DND-41 (cell line): ENCODE results near the gene NDRG4.

Experiments used
- ATAC-seq: fragments of 200-7000 bp; cut with Tn5 transposase; 3 replicates; pipeline ENCODE4 v1.9.1; 2021; ENCODE audit warnings: low read depth; ENCODE audit not compliant: insufficient read depth
- DNase-seq: peaks from one replicate; pipeline ENCODE4 v3.0.0-alpha.2; 2020
- H2AFZ ChIP-seq: 2 replicates; pipeline ENCODE4 v1.6.0; 2012; ENCODE audit warnings: low read depth, low read length
- H3K27ac ChIP-seq: 2 replicates; pipeline ENCODE4 v1.5.1; 2012; ENCODE audit warnings: low read length, inconsistent platforms
- H3K27me3 ChIP-seq: fragments of 200-600 bp; sonication (generic); 2 replicates; pipeline ENCODE4 v1.6.0; 2012; ENCODE audit warnings: low read length, mild to moderate bottlenecking, inconsistent platforms; ENCODE audit not compliant: insufficient read depth, poor library complexity
- H3K36me3 ChIP-seq: 2 replicates; pipeline ENCODE4 v1.5.1; 2012; ENCODE audit warnings: low read length, inconsistent platforms; ENCODE audit not compliant: insufficient read depth
- H3K4me1 ChIP-seq: 2 replicates; pipeline ENCODE4 v1.5.1; 2012; ENCODE audit warnings: mild to moderate bottlenecking, low read length; ENCODE audit not compliant: insufficient read depth
- H3K4me2 ChIP-seq: 2 replicates; pipeline ENCODE4 v1.6.0; 2012; ENCODE audit warnings: mild to moderate bottlenecking, moderate library complexity, low read length, inconsistent platforms; ENCODE audit not compliant: insufficient read depth
- H3K4me3 ChIP-seq, 2 experiments: fragments of 200-600 bp in 1 of 2; shearing (Covaris generic) in 1 of 2; 2 replicates each; pipeline ENCODE4 v1.5.1; 2012 to 2016; ENCODE audit warnings: inconsistent platforms in 2 of 2, low read length in 2 of 2, mild to moderate bottlenecking in 2 of 2, low read depth in 1 of 2, moderate library complexity in 1 of 2
- H3K79me2 ChIP-seq: 2 replicates; pipeline ENCODE4 v1.6.0; 2012; ENCODE audit warnings: low read length, inconsistent platforms; ENCODE audit not compliant: insufficient read depth
- H3K9ac ChIP-seq: 2 replicates; pipeline ENCODE4 v1.6.0; 2012; ENCODE audit warnings: low read depth, mild to moderate bottlenecking, inconsistent platforms, low read length, moderate library complexity
- H3K9me3 ChIP-seq: 2 replicates; pipeline ENCODE4 v1.5.1; 2012; ENCODE audit warnings: low read length, moderate library complexity, mild to moderate bottlenecking, inconsistent platforms; ENCODE audit not compliant: insufficient read depth, severe bottlenecking
- H4K20me1 ChIP-seq: 2 replicates; pipeline ENCODE4 v1.6.0; 2012; ENCODE audit warnings: low read length; ENCODE audit not compliant: insufficient read depth
- EZH2 ChIP-seq: IDR thresholded peaks from 3 replicates; pipeline ENCODE4 v1.6.1; 2012; ENCODE audit warnings: borderline replicate concordance, low read depth, mild to moderate bottlenecking, moderate library complexity, low read length, inconsistent platforms; ENCODE audit not compliant: severe bottlenecking
- TF ChIP-seq, protein P1 (sequence below): IDR thresholded peaks from 2 replicates; pipeline ENCODE4 v1.5.1; 2012; ENCODE audit warnings: borderline replicate concordance, low read length, moderate library complexity, mild to moderate bottlenecking; ENCODE audit not compliant: poor library complexity, severe bottlenecking; ENCODE audit errors: extremely low read depth

Gene NDRG4

DNA sequence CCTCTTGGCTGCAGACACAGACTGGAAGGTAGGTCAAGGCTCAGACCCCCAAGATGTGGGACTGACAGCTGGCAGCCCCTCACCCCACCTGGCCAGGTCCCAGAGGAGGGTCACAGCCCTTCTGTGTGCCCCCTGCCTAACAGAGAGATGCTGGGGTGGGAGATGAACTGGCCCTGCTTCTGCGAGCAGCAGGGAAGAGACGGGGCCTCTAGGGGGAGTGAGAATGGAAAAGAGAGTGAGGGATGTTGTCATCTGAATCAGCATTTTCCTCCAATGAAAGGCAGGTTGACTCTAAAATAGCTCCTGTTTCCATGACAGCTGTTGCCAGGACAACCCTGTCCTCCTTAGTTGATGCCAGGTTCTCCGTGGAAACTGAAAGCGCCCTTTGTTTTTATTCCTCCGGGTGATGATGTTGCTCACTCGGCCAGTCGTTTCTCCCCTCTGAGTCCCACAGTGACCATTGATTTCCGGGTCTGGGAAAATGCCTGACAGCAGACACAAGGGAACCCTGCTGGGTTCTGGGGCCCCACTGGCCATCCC lies 4.9 kb upstream of the NDRG4 start:
- ATAC-seq (peak; percentile 62), DNase-seq (peak; percentile 56)
- Histone ChIP-seq H3K9ac (no peak overlapping the region), H3K4me3 (no peak overlapping the region), H3K4me2 (no peak overlapping the region), H3K79me2 (no peaks in the 10 kb centered on the region), H3K27ac (no peak overlapping the region), H3K36me3 (no peaks in the 10 kb centered on the region), H3K4me1 (0 out of 2 replicates have a peak, but pooled peaks cover 5% of the 10 kb centered on the region), H3K27me3 (no peaks in the 10 kb centered on the region), H3K9me3 (no peaks in the 10 kb centered on the region), H2AFZ (no peak overlapping the region), H4K20me1 (no peaks in the 10 kb centered on the region; the same call in 1 of the 2 replicates)
- TF ChIP-seq, protein P1, sequence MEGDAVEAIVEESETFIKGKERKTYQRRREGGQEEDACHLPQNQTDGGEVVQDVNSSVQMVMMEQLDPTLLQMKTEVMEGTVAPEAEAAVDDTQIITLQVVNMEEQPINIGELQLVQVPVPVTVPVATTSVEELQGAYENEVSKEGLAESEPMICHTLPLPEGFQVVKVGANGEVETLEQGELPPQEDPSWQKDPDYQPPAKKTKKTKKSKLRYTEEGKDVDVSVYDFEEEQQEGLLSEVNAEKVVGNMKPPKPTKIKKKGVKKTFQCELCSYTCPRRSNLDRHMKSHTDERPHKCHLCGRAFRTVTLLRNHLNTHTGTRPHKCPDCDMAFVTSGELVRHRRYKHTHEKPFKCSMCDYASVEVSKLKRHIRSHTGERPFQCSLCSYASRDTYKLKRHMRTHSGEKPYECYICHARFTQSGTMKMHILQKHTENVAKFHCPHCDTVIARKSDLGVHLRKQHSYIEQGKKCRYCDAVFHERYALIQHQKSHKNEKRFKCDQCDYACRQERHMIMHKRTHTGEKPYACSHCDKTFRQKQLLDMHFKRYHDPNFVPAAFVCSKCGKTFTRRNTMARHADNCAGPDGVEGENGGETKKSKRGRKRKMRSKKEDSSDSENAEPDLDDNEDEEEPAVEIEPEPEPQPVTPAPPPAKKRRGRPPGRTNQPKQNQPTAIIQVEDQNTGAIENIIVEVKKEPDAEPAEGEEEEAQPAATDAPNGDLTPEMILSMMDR, result peak; percentile 55
- TF ChIP-seq EZH2, result no peak

DNA sequence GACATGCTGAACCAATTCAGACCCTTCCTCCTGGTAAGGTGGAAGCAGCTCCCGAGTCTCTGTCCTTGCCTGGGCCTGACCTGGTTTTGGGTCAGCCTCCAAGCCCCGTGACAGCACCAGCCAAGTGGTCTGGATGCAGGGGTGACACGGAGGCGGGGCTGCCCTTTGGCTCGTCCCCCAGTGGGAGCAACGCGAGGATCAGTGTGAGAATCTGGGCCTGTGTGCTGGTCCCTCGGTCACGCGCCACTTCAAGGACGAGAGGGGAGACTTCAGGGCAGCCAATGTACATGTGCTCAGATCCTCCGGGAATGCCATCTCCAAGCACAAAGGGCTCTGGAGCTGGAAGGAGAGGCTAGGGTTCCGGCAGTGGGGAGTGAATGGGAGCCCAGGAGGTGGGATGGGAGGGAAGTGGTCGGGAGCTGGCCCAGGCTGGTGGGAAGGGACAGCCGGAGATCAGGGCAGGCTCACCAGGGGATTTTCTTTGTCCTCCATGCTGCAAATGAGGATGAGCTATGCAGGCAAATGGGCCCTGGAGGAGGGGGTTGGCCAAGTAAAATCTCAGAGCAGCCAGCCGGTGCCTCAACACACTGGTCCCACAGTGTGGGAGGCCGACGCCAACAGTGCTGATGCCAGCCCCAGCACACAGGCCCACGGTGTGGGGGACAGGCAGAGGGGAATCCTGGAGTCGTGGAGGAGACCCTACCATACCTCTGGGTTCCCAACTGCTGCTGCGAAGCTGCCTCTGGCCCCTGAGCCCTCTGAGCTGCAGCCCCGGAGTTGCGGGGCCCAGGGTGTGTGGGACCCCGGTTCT lies 4.2 kb upstream of the NDRG4 start:
- Histone ChIP-seq H3K9ac (no peak overlapping the region), H3K4me3 (no peak overlapping the region)
- no peak for ATAC-seq

DNA sequence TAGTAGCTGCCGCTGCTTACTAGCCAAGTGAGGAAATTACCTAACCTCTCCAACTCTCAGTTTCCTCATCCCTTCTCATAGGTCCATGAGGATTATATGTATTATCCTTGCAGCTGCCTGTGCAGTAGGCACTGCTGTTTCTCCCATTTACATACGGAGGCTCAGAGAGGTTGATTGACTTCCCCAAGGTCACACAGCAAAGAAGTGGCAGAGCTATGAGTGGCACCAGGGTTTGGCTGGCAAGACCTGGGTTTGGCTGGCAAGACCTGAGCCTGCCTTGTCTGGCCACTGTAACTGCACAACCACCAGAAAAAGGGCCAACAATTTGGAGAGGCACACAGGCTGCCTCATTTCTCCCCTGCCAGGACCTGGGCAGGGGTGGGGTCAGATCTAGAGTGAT lies 2.5 kb upstream of the NDRG4 start:
- Histone ChIP-seq H2AFZ (no peak overlapping the region), H3K9ac (no peak overlapping the region), H4K20me1 (no peaks in the 10 kb centered on the region; the same call in 1 of the 2 replicates), H3K4me2 (no peak overlapping the region), H3K4me3 (no peak overlapping the region), H3K36me3 (no peaks in the 10 kb centered on the region), H3K9me3 (no peaks in the 10 kb centered on the region), H3K27ac (no peak overlapping the region), H3K79me2 (no peaks in the 10 kb centered on the region), H3K27me3 (no peaks in the 10 kb centered on the region), H3K4me1 (0 out of 2 replicates have a peak, but pooled peaks cover 2% of the 10 kb centered on the region)
- DNase-seq (no peak), ATAC-seq (no peak)
- TF ChIP-seq, protein P1, result no peak
- TF ChIP-seq EZH2, result no peak

More for the DNA sequence above, 4.2 kb upstream of the NDRG4 start:
- Histone ChIP-seq H3K36me3 (no peaks in the 10 kb centered on the region), H3K4me2 (no peak overlapping the region), H3K27ac (no peak overlapping the region), H3K9me3 (no peaks in the 10 kb centered on the region), H3K79me2 (no peaks in the 10 kb centered on the region), H3K27me3 (no peaks in the 10 kb centered on the region), H2AFZ (no peak overlapping the region), H4K20me1 (no peaks in the 10 kb centered on the region; the same call in 1 of the 2 replicates), H3K4me1 (0 out of 2 replicates have a peak, but pooled peaks cover 5% of the 10 kb centered on the region)
- DNase-seq, result no peak
- TF ChIP-seq, protein P1, result no peak
- TF ChIP-seq EZH2, result no peak
